SK-N-SH (cell line): Measurements from ENCODE around the gene WWOX. TPM values are rescaled to one million over a fixed set of nuclear protein-coding genes. Genes with fewer than 3 reads are reported as not detected.

Source experiments
- CTCF ChIA-PET: fragments of 300-600, 350-600 bp; formaldehyde crosslinking; extraction: SDS; loops from one replicate; lab custom pipeline; 2021; lab: Yijun Ruan, JAX
- POLR2A ChIA-PET: fragments of 350-600 bp; sonication (Branson Sonifier 250); formaldehyde crosslinking; extraction: SDS; loops from one replicate; lab custom pipeline; 2020; ENCODE audit warnings: antibody characterized with exemption, inconsistent platforms; lab: Yijun Ruan, JAX
- DNase-seq: peaks from one replicate; pipeline ENCODE4 v3.0.0; 2012
- H2AFZ ChIP-seq: fragments of 200-600 bp; sonication (generic); 2 replicates; pipeline ENCODE4 v1.8.1; 2016; ENCODE audit warnings: antibody characterized with exemption, mild to moderate bottlenecking, low read depth
- H3F3A ChIP-seq: fragments of 200-600 bp; sonication (generic); replicated peaks from 2 replicates; pipeline ENCODE3; 2016; ENCODE audit warnings: antibody characterized with exemption, mild to moderate bottlenecking; ENCODE audit not compliant: insufficient read depth
- H3K27ac ChIP-seq, 2 experiments: fragments of 200-500 bp in 1 of 2; fragments of 200-600 bp in 1 of 2; sonication (Bioruptor generic) in 1 of 2; sonication (generic), shearing (Covaris generic) in 1 of 2; 2 replicates each; pipeline versions ENCODE4 v1.5.1 to v1.6.1; 2014 to 2016; ENCODE audit warnings: low read depth in 2 of 2, inconsistent platforms in 1 of 2, low read length in 1 of 2, mild to moderate bottlenecking in 1 of 2, mixed read lengths in 1 of 2
- H3K27me3 ChIP-seq: fragments of 200-600 bp; sonication (generic), shearing (Covaris generic); 2 replicates; pipeline ENCODE4 v1.6.1; 2016; ENCODE audit warnings: mixed run types; ENCODE audit not compliant: insufficient read depth
- H3K36me3 ChIP-seq, 2 experiments: fragments of 200-500 bp in 1 of 2; fragments of 200-600 bp in 1 of 2; sonication (Bioruptor generic) in 1 of 2; sonication (generic) in 1 of 2; replicated peaks in 1 of 2; 2 replicates each; pipeline versions ENCODE3 to v1.5.1; 2014 to 2016; ENCODE audit warnings: low read length in 1 of 2, mild to moderate bottlenecking in 1 of 2; ENCODE audit not compliant: insufficient read depth in 2 of 2, control insufficient read depth in 1 of 2
- H3K4me1 ChIP-seq, 2 experiments: fragments of 200-500 bp in 1 of 2; fragments of 200-600 bp in 1 of 2; sonication (Bioruptor generic) in 1 of 2; sonication (generic), shearing (Covaris generic) in 1 of 2; 2 replicates each; pipeline versions ENCODE4 v1.5.1 to v1.6.1; 2014 to 2016; ENCODE audit warnings: low read depth in 1 of 2, low read length in 1 of 2, mixed run types in 1 of 2; ENCODE audit not compliant: insufficient read depth in 2 of 2, control insufficient read depth in 1 of 2
- H3K4me2 ChIP-seq: fragments of 200-600 bp; sonication (generic), shearing (Covaris generic); 2 replicates; pipeline ENCODE4 v1.6.1; 2017; ENCODE audit warnings: mixed run types
- H3K4me3 ChIP-seq, 2 experiments: fragments of 200-500 bp in 1 of 2; fragments of 200-600 bp in 1 of 2; sonication (Bioruptor generic) in 1 of 2; sonication (generic), shearing (Covaris generic) in 1 of 2; 2 replicates each; pipeline versions ENCODE4 v1.5.1 to v1.8.1; 2014 to 2016; ENCODE audit warnings: low read depth in 2 of 2, inconsistent platforms in 1 of 2, low read length in 1 of 2, mild to moderate bottlenecking in 1 of 2, mixed read lengths in 1 of 2, moderate library complexity in 1 of 2
- H3K79me2 ChIP-seq: fragments of 200-600 bp; sonication (generic); 2 replicates; pipeline ENCODE4 v1.8.1; 2017; ENCODE audit warnings: mild to moderate bottlenecking; ENCODE audit not compliant: insufficient read depth
- H3K9ac ChIP-seq: fragments of 200-600 bp; sonication (generic); 2 replicates; pipeline ENCODE4 v1.6.1; 2017; ENCODE audit warnings: mixed run types
- H3K9me2 ChIP-seq: fragments of 200-600 bp; sonication (generic); 2 replicates; pipeline ENCODE4 v1.6.1; 2017; ENCODE audit warnings: mixed run types
- H3K9me3 ChIP-seq: fragments of 200-600 bp; sonication (generic); 2 replicates; pipeline ENCODE4 v1.6.1; 2017; ENCODE audit warnings: mixed run types, mild to moderate bottlenecking, moderate library complexity
- H4K20me1 ChIP-seq: fragments of 200-600 bp; sonication (generic); 2 replicates; pipeline ENCODE4 v1.6.1; 2017; ENCODE audit warnings: mild to moderate bottlenecking, mixed run types; ENCODE audit not compliant: insufficient read depth
- CHD2 ChIP-seq: fragments of 150-350 bp; IDR thresholded peaks from 2 replicates; pipeline ENCODE4 v1.6.1; 2018; ENCODE audit warnings: low read length; ENCODE audit not compliant: partially characterized antibody
- ELF1 ChIP-seq: IDR thresholded peaks from 2 replicates; pipeline ENCODE4 v1.4.0; 2012
- EP300 ChIP-seq, 2 experiments: IDR thresholded peaks; 2 replicates each; pipeline versions ENCODE4 v1.4.0 to v1.6.1; 2012; ENCODE audit warnings: borderline replicate concordance in 1 of 2, low read depth in 1 of 2, low read length in 1 of 2
- FOSL2 ChIP-seq: IDR thresholded peaks from 2 replicates; pipeline ENCODE4 v1.4.0; 2012; ENCODE audit warnings: low read depth, mild to moderate bottlenecking, moderate library complexity, borderline replicate concordance
- FOXM1 ChIP-seq: IDR thresholded peaks from 2 replicates; pipeline ENCODE4 v1.4.0; 2012; ENCODE audit warnings: low read depth, mild to moderate bottlenecking
- GABPA ChIP-seq: IDR thresholded peaks from 2 replicates; pipeline ENCODE4 v1.4.0; 2012; ENCODE audit warnings: low read depth, mild to moderate bottlenecking
- JUND ChIP-seq: IDR thresholded peaks from 2 replicates; pipeline ENCODE4 v1.4.0; 2012
- MEF2A ChIP-seq: IDR thresholded peaks from 2 replicates; pipeline ENCODE4 v1.4.0; 2012; ENCODE audit warnings: low read depth, borderline replicate concordance
- RAD21 ChIP-seq: IDR thresholded peaks from 2 replicates; pipeline ENCODE4 v1.6.1; 2012; ENCODE audit warnings: mild to moderate bottlenecking, low read length
- RCOR1 ChIP-seq: fragments of 150-350 bp; IDR thresholded peaks from 2 replicates; pipeline ENCODE4 v1.6.1; 2017; ENCODE audit warnings: antibody characterized with exemption, low read length
- RXRA ChIP-seq: IDR thresholded peaks from 2 replicates; pipeline ENCODE4 v1.4.0; 2012; ENCODE audit warnings: low read depth, mild to moderate bottlenecking, borderline replicate concordance
- SMC3 ChIP-seq: IDR thresholded peaks from 2 replicates; pipeline ENCODE4 v1.6.1; 2012; ENCODE audit warnings: low read depth, low read length, improper control_type of control experiment
- TAF1 ChIP-seq: IDR thresholded peaks from 2 replicates; pipeline ENCODE4 v1.6.1; 2012; ENCODE audit warnings: low read depth, mild to moderate bottlenecking, low read length, moderate library complexity, borderline replicate concordance
- TCF12 ChIP-seq: IDR thresholded peaks from 2 replicates; pipeline ENCODE4 v1.4.0; 2012
- YY1 ChIP-seq: IDR thresholded peaks from 2 replicates; pipeline ENCODE4 v1.4.0; 2012; ENCODE audit warnings: low read depth, mild to moderate bottlenecking
- WGBS: methylation state at CpG from one replicate; pipeline ENCODE4 v1.1.6; 2017; ENCODE audit warnings: low lambda C conversion rate; 5-methylcytosine and 5-hydroxymethylcytosine counted together
- polyA plus RNA-seq, 3 experiments: library from polyadenylated mRNA; depleted of rRNA; stranded (reverse); fragments of >200 nt; gene quantifications; 2 replicates each; pipeline ENCODE4 v1.2.3, GENCODE V29; 2012
- TF ChIP-seq, protein P1 (sequence below): IDR thresholded peaks from 2 replicates; pipeline ENCODE4 v1.4.0; 2012; ENCODE audit warnings: low read depth, borderline replicate concordance
- TF ChIP-seq, protein P2 (sequence below): IDR thresholded peaks from 2 replicates; pipeline ENCODE4 v1.6.1; 2012; ENCODE audit warnings: mild to moderate bottlenecking, low read depth, low read length, moderate library complexity
- TF ChIP-seq, protein P3 (sequence below): IDR thresholded peaks from 2 replicates; pipeline ENCODE4 v1.4.0; 2012; ENCODE audit warnings: low read depth, borderline replicate concordance
- TF ChIP-seq, protein P4 (sequence below): IDR thresholded peaks from 2 replicates; pipeline ENCODE4; 2012
- TF ChIP-seq, protein P5 (sequence below): IDR thresholded peaks from 2 replicates; pipeline ENCODE4 v1.4.0; 2012; ENCODE audit warnings: low read depth

Gene WWOX
- polyA plus RNA-seq, 1 of the 3 experiments (the other 2 are of a cell fraction): 10.8 TPM

DNA sequence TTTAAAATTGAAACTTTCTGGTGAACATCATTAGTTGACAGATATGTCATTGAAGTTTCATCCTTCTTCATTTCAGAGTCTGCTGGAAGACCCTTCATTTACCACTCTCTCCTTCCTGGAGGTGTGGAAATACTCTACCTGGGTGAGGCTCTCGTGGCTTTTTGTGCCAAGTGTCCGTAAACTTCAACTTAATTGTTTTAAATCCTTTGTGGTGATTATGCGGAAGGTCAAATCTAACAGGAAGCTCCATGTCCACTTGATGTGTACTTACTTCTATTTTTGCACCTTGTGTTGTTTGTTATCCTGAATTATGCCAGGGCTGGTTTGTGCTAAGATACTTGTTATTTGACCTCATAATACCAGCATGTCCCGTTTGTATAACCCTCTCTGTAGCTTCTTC, 129.2 kb downstream of the WWOX start:
- CTCF ChIA-PET: interaction anchor here (0.9 to 1.7 kb wide), 2 partner anchors 9 to 1375 kb away, joined by 3 to 5 read pairs; no protein-coding TSS in a partner anchor
- no peak overlapping the region for H3K9ac ChIP-seq
- no peaks in the 10 kb centered on the region for H3K9me3 ChIP-seq
- DNase-seq: no peak
- no peaks in the 10 kb centered on the region for H3K9me2 ChIP-seq
- no peaks in the 10 kb centered on the region for H3K4me1 ChIP-seq
- no peak overlapping the region for H3K4me2 ChIP-seq
- no peak overlapping the region for H3K27ac ChIP-seq
- POLR2A ChIA-PET: no interaction called here
- no peaks in the 10 kb centered on the region for H4K20me1 ChIP-seq
- H3K36me3 ChIP-seq: no peaks in the 10 kb centered on the region
- H3K4me3 ChIP-seq: no peak overlapping the region
- H2AFZ ChIP-seq: no peak overlapping the region
- no peaks in the 10 kb centered on the region for H3F3A ChIP-seq
- 76% methylated on average over 4 of the region's 4 CpGs for WGBS
- H3K27me3 ChIP-seq: no peaks in the 10 kb centered on the region
- H3K79me2 ChIP-seq: no peaks in the 10 kb centered on the region; the same call in 1 of the 2 replicates
- TF ChIP-seq RXRA (no peak), JUND (no peak), GABPA (no peak), ELF1 (no peak), FOSL2 (no peak), FOXM1 (no peak), CHD2 (no peak), EP300 (IDR thresholded peaks at IDR 0.05; ENCODE audit: borderline replicate concordance in 1 of 2, low read depth in 1 of 2, low read length in 1 of 2) (no peak)

DNA sequence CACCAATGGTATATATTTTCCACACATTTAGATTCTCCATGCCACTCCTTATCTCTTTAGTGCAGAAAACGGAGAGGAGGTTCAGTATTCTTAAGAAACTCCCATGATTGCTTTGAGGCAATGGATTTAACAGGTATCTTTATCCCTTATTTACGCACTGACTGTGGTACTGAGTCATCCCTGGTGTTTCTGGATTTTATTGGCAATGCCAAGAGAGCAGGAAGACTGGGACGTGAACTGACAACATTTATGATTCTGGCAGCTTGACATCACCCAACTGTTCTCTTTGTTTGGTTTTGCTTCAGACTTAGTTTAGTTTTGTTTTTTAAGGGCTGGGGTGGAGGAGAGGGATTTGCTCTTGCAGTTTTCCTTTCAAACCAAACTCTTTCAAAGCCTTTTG, 131.4 kb downstream of the WWOX start:
- Histone ChIP-seq H3K36me3 (no peaks in the 10 kb centered on the region), H3K79me2 (no peaks in the 10 kb centered on the region; the same call in 1 of the 2 replicates), H3K27ac (no peak overlapping the region), H3K4me1 (no peaks in the 10 kb centered on the region), H3K27me3 (no peaks in the 10 kb centered on the region), H4K20me1 (no peaks in the 10 kb centered on the region), H3K4me3 (no peak overlapping the region), H3F3A (no peaks in the 10 kb centered on the region), H2AFZ (no peak overlapping the region), H3K4me2 (no peak overlapping the region), H3K9ac (no peak overlapping the region), H3K9me3 (no peaks in the 10 kb centered on the region), H3K9me2 (no peaks in the 10 kb centered on the region)
- CTCF ChIA-PET: no interaction called here
- no peak for DNase-seq
- 51% methylated on average over 3 of the region's 3 CpGs for WGBS
- POLR2A ChIA-PET: no interaction called here
- TF ChIP-seq, protein P1, sequence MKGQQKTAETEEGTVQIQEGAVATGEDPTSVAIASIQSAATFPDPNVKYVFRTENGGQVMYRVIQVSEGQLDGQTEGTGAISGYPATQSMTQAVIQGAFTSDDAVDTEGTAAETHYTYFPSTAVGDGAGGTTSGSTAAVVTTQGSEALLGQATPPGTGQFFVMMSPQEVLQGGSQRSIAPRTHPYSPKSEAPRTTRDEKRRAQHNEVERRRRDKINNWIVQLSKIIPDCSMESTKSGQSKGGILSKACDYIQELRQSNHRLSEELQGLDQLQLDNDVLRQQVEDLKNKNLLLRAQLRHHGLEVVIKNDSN: no peak
- TF ChIP-seq YY1 (no peak), RXRA (no peak), FOXM1 (no peak), MEF2A (no peak), RAD21 (no peak), TCF12 (peak; percentile 15; the same call in 1 of the 2 replicates), ELF1 (no peak), SMC3 (no peak), GABPA (no peak), RCOR1 (no peak), TAF1 (no peak)
- TF ChIP-seq, protein P2, sequence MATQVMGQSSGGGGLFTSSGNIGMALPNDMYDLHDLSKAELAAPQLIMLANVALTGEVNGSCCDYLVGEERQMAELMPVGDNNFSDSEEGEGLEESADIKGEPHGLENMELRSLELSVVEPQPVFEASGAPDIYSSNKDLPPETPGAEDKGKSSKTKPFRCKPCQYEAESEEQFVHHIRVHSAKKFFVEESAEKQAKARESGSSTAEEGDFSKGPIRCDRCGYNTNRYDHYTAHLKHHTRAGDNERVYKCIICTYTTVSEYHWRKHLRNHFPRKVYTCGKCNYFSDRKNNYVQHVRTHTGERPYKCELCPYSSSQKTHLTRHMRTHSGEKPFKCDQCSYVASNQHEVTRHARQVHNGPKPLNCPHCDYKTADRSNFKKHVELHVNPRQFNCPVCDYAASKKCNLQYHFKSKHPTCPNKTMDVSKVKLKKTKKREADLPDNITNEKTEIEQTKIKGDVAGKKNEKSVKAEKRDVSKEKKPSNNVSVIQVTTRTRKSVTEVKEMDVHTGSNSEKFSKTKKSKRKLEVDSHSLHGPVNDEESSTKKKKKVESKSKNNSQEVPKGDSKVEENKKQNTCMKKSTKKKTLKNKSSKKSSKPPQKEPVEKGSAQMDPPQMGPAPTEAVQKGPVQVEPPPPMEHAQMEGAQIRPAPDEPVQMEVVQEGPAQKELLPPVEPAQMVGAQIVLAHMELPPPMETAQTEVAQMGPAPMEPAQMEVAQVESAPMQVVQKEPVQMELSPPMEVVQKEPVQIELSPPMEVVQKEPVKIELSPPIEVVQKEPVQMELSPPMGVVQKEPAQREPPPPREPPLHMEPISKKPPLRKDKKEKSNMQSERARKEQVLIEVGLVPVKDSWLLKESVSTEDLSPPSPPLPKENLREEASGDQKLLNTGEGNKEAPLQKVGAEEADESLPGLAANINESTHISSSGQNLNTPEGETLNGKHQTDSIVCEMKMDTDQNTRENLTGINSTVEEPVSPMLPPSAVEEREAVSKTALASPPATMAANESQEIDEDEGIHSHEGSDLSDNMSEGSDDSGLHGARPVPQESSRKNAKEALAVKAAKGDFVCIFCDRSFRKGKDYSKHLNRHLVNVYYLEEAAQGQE: no peak
- TF ChIP-seq, protein P3, sequence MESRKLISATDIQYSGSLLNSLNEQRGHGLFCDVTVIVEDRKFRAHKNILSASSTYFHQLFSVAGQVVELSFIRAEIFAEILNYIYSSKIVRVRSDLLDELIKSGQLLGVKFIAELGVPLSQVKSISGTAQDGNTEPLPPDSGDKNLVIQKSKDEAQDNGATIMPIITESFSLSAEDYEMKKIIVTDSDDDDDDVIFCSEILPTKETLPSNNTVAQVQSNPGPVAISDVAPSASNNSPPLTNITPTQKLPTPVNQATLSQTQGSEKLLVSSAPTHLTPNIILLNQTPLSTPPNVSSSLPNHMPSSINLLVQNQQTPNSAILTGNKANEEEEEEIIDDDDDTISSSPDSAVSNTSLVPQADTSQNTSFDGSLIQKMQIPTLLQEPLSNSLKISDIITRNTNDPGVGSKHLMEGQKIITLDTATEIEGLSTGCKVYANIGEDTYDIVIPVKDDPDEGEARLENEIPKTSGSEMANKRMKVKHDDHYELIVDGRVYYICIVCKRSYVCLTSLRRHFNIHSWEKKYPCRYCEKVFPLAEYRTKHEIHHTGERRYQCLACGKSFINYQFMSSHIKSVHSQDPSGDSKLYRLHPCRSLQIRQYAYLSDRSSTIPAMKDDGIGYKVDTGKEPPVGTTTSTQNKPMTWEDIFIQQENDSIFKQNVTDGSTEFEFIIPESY: no peak
- TF ChIP-seq, protein P4, sequence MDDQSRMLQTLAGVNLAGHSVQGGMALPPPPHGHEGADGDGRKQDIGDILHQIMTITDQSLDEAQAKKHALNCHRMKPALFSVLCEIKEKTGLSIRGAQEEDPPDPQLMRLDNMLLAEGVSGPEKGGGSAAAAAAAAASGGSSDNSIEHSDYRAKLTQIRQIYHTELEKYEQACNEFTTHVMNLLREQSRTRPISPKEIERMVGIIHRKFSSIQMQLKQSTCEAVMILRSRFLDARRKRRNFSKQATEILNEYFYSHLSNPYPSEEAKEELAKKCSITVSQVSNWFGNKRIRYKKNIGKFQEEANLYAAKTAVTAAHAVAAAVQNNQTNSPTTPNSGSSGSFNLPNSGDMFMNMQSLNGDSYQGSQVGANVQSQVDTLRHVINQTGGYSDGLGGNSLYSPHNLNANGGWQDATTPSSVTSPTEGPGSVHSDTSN: peak; percentile 43; the same call in 1 of the 2 replicates
- TF ChIP-seq, protein P5, sequence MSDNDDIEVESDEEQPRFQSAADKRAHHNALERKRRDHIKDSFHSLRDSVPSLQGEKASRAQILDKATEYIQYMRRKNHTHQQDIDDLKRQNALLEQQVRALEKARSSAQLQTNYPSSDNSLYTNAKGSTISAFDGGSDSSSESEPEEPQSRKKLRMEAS: no peak
